Measurements from ENCODE around the gene KRT85.
"Not testable (repeated sequence)": the region's sequence is repeated elsewhere in the genome, so short reads cannot be mapped to it uniquely, and the experiment has no call there.

Gene KRT85

DNA sequence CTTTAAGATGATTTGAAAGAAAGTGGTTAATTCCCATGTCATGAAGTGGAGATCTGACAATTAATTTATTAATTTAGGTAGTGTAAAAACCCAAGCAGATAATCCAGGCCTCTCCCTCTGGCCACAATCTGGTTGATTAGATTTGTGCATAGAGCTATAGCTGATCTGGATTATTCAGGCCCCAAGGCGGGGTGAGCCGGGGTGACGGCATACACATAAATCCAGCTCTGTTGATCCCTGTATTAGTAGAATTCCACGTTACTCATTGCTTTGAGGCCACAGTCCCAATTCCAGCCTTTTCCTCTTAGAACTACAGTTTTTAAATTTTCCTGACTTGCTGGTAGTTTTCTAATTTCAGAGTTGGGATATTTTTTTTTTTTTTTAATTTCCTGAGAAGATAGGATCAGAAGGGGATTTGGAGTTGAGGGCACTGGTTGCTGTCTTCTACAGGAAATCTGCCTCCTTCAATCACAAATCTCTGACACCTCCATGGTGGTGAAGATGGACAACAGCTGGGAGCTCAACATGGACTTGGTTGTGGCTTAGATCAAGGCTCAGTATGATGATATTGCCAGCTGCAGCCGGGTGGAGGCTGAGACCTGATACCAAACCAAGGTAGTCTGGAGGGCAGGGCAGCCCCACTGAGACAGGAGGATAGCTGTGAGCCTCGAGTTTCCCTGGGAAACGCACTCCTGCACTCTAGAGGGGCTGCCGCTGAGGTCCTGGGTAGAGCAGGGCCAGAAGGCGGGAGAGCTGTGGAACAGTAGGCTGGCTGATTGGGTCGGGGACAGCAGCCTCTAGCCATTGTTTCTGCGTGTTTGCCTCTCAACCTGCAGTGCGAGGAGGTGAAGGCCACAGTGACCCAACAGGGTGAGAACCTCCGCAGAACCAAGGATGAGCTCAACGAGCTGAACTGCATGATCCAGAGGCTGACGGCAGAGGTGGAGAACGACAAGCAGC is 19.4 kb downstream of the KRT85 start:
- DNase-seq = no peak

DNA sequence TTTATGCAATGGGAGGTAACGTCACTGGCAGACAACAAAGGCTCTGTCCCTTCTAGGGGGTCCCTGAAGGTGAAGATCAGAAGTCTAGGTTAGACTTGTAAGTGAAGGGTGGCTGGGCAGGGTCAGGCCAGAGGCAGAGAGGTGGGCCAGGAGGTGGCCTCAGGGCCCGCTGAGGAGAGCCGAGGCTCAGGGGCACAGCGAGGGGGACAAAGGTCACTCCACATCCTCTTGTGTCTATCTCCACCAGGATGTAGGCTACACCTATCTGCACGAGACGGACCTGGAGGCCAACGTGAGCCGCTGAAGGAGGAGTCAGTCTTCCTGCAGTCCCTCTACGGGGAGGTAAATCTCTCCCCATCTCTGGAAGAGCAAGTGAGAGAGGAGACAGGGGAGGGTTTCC is 20.3 kb downstream of the KRT85 start:
- no peak for DNase-seq

- DNase-seq = peak; percentile 55 to 72 (median 67)
Observed at GRCh38 chr12:52346593-52346992, 20.7 kb downstream of the KRT85 start.

GRCh38 chr12:52345041-52345440 is 22.2 kb downstream of the KRT85 start:
- not testable (repeated sequence) for DNase-seq

DNA sequence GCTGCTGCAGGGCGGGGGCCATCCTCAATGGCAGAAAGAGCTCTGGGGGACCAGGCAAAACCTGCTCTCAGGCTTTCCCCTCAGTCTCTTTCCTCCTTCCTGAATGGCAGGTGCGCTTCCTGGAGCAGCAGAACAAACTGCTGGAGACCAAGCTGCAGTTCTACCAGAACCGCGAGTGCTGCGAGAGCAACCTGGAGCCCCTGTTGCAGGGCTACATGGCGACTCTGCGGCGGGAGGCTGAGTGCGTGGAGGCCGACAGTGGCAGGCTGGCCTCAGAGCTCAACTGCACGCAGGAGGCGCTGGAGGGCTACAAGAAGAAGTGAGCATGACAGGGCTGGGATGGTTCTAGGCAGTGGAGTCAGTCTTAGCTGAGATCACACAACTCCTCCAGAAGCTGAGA is 23.2 kb downstream of the KRT85 start:
- peak in 1 of 4 experiments; percentile 23 for DNase-seq

- DNase-seq = no peak
Observed at GRCh38 chr12:52343550-52343949, 23.7 kb downstream of the KRT85 start.

GRCh38 chr12:52342781-52343490 is 24.3 kb downstream of the KRT85 start:
- DNase-seq = no peak

DNA sequence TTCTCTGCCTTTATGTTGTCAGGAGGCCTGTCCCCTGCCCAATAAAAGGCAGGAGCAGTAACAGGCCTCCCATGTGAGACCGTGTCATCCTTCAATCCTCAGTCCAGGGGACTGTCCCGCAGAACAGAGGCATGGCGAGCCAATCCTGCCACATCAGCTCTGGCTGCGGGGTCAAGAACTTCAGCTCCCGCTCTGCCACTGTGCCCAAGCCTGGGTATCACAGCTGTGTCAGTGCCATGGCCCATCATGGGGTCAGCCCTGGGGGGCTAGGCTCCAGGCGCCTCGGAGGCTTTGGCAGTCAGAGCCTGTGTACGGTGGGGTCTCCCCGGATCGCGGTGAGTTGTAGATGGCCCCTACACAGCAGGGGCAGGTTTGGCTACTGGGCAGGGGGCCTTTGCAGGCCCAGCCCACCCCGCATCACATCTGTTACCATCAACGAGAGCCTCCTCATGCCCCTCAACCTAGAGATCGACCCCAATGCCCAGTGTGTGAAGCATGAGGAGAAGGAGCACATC is 26.2 kb downstream of the KRT85 start:
- DNase-seq = no peak

DNA sequence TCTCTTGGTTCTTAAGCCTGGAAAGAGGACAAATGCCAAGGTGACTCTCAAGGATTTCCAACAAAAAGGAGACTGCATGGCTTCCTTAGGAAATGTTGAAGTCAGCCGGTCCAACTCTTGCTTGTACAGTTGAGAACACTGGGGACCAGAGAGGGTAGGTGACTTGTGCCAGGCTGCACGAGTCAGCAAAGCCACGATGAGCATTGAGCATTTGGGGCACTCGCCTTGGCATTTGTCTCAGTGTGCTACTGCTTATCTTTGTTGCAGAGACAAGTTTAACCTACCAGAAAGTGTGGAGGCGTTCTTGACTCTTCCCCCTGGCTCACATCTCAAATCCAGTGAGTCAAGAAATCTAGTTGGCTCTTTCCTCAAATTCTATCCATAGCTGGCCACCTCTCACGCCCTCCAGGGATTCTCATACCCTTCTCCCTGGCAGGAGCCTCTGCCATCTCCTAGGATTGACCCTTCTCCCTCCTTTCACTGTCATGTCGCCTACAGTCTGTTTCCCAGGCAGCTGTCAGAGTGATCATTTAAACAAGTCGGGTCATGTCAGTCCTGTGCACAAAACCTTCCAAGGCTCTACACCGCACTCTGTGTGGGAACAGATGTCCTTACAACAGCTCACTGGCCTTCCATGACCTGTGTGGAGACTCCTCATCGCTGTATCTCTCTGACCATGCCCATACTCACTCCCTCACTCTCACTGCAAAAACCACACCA is 28.9 kb downstream of the KRT85 start:
- DNase-seq = no peak

GRCh38 chr12:52337054-52337453 is 30.2 kb downstream of the KRT85 start:
- DNase-seq = no peak

GRCh38 chr12:52336641-52337040 is 30.6 kb downstream of the KRT85 start:
- DNase-seq = no peak

DNA sequence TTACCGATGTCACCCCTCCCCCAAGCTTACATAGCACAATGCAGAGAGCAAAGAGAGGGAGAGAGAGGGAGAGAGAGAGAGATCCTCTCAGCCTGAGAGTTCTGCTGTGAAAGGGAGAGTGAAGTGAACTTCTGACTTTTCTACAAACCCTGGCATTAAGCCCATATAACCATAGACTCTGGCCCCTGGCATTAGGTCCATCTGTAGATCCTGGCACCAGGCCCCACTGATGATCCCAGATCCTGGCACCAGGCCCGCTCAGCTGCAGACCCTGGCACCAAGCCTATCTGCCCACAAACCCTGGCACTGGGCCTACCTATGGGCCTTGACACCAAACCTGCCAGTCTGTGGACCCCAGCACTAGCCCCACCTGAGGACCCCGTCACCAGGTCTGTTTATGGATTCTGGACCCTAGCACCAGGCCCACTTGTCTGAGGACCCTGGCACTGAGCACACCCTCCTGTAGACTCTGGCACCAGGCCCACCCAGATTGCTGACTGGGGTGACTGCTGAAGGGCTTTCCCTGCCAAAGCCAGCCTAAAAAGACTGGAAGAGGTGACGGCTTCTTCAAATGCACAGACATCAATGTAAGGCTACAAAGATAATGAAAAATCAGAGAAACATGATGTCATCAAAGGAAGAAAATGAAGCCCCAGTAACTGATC is 31.6 kb downstream of the KRT85 start:
- DNase-seq = no peak

- DNase-seq = no peak
Observed at GRCh38 chr12:52334185-52334584, 33.1 kb downstream of the KRT85 start.

- DNase-seq = no peak
Observed at GRCh38 chr12:52333321-52333720, 34.0 kb downstream of the KRT85 start.

- DNase-seq = no peak
Observed at GRCh38 chr12:52332381-52332780, 34.9 kb downstream of the KRT85 start.

DNA sequence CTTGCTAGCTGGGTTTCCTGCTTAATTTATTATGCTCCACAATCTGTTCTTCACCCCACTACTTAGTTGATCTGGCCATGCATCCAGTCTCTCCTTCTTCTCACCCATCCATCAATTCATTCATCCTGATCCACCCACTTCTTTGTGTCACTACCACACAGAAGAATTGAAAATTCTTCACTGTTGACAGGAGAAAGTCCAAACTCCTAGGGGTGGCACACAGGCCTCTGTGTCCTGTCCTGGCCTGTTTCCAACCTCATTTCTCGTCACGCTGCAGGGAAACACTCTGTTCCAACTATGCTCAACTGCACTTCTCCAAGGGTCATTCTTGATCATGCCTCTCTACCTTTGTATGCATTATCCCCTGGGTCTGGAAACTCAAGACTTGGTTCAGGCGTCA is 35.4 kb downstream of the KRT85 start:
- no peak for DNase-seq

GRCh38 chr12:52331039-52331438 is 36.2 kb downstream of the KRT85 start:
- DNase-seq = no peak

GRCh38 chr12:52327830-52328500 is 39.3 kb downstream of the KRT85 start:
- no peak for DNase-seq

- DNase-seq = peak; percentile 85 to 92 (median 91)
Observed at GRCh38 chr12:52327052-52327829, 40.0 kb downstream of the KRT85 start.

GRCh38 chr12:52324153-52324444 is 43.2 kb downstream of the KRT85 start:
- no peak for DNase-seq
